ENCODE measurements around the gene MXD1.
A peak's percentile ranks its signal among the peaks of the same experiment; 100 is the strongest.
"Not testable (repeated sequence)": the region's sequence is repeated elsewhere in the genome, so short reads cannot be mapped to it uniquely, and the experiment has no call there.

MXD1 gene

DNA sequence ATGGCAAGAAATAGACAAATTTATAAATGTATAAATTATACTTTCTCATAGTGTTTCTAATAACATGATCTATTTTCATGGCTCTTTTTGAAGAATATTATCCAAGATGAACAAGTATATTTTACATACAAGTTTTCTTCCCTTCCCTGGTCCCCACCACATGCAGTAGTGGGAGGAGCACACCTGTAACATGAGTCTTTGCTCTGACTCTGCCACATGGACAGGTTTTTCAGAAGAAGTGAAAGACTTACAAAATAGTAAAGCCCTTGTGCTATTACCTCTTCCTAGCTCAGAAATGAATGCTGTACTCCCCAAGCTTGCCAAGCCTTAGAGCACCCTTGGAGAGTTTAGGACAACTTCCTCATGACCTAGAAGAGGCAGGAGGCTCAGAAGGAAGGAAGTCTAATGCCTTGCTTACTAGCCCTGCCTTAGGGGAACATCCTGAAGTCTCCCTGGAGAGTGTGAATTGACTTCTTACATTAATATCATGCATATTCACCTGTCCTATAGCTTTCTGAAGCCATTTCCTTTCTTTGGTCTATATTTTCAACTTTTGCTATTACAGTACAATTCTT, 18.4 kb downstream of the MXD1 start:
- no peak for DNase-seq (ENCODE audit: low read depth, low spot score)

DNA sequence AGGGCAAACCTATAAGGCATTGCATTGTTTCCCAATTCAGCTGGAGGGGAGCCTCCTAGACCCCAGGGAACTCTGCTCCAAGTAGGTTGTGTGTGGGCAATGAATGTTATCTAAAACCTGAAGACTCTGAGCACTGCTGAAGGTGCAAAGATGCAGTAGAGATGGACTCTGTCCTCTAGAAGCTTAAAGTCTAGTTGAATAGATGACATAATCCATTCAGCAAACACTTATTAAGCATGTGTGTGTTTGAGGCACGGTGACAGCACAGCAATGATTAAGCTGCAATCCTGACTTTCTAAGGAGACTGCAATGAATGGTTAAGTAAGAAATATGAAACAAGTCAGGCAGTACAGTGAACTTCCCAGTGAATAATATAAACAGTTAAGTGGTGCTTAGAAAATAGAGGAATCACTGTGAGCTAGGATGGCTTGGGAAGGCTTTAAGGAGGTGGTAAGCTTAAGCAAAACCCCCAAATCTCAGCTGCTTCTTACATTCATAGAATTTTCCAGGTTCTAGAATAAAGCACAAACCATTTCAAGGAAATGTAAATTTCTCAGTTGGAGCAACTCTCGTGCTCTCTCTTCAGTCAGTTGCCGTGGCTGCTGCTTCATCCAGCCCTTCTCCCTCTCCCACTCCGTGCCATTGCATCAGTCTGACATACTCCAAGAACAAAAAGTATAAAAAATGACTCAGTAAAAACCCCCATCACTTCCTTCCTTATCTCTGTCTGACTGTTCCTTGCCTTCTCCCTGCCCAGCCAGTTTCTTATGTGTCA, 19.1 kb downstream of the MXD1 start:
- DNase-seq (ENCODE audit: low read depth, low spot score), result no peak

DNA sequence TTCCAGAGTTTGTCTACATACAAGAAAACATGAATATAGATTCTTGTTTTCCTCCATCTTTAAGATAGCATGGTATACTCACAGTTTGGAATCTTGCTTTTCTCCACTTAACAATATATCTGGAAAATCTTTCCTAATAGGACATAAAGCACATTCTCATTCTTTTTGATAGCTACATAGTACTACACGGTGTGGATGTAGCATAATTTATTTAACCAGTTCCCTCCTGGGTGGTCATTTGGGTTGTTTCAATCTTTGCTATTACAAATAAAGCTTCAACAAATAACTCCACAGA, 19.7 kb downstream of the MXD1 start:
- DNase-seq (ENCODE audit: low read depth, low spot score), result no peak

DNA sequence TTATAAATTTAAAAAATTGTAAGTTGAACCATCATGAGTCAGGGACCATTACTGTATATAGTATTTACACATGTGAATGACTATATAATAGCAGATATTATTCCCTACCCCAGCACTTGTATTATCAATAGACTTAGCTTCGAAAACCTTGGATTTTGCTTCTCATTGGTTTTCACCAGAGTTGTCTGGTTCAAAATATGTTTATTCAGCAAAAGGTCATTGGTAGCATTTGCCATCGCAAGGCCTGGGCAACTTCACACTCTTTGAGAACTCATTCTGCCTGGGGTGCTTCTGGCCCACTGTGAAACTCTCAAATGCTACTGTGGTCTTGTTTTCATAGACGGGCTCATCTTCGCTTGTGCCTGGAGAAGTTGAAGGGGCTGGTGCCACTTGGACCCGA, 20.1 kb downstream of the MXD1 start:
- DNase-seq (ENCODE audit: low read depth, low spot score), result no peak

DNA sequence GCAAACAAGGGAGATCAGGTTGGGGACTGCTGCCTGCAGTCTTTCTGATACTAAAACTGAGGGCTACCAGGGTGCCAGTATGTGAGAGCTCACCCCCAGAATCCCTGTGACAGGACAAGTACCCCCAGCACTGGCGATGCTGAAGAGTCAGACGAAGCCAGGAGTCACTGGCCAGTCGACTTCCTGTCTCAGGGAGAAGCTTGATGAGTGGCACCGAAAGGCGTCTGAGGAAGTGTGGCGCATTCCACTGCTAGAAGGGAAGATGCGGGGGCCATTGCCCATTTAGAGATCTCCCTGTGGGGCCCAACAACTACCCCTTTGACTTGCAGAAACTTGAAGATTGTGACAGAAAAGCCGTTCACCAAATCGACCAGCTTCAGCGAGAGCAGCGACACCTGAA, 22.0 kb downstream of the MXD1 start:
- no peak for DNase-seq (ENCODE audit: low read depth, low spot score)

DNA sequence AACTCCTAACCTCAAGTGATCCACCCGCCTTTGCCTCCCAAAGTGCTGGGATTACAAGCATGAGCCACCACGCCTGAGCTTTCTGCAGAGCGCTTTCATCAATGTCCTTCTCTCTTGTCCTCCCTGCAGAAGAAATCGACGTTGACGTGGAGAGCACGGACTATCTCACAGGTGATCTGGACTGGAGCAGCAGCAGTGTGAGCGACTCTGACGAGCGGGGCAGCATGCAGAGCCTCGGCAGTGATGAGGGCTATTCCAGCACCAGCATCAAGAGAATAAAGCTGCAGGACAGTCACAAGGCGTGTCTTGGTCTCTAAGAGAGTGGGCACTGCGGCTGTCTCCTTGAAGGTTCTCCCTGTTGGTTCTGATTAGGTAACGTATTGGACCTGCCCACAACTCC, 23.1 kb downstream of the MXD1 start:
- DNase-seq (ENCODE audit: low read depth, low spot score), result no peak

DNA sequence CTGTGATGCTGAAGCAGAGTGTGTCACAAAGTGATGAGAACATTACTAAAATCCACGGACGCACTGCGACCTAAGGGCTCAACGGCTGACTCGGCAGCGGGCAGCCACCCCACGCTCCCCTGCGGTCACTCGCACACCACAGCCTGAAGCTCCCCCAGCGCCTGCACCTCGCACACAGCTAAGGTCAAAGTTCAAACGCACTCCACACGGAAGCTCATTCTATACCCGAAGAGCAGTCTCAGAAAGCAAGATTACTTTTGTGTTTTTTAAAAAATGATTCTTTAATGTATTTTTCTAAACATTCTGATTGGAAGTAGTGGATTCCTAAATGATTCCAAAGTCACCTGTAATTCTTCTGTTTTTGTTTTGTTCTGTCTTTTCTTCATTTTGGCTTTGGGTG, 24.8 kb downstream of the MXD1 start:
- DNase-seq (ENCODE audit: low read depth, low spot score), result no peak

DNA sequence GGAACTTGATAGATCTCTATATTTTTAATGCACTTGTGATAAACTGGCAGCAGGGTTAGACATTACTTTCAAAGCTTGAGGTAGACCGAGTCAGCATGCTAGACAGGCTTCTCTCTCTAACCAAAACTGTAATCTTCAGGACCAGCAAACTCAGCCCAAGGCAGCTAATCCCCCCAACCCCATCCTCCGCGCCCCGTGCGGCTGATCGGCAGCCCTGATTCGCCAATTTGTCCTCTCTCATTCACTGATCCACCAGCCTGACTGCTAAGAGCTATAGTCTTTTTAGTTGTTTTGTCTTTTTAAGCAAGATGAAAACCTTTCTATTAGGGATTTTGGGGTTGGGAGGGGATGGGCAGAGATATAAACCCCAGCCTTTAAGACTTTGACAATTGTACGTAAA, 25.8 kb downstream of the MXD1 start:
- no peak for DNase-seq (ENCODE audit: low read depth, low spot score)

DNA sequence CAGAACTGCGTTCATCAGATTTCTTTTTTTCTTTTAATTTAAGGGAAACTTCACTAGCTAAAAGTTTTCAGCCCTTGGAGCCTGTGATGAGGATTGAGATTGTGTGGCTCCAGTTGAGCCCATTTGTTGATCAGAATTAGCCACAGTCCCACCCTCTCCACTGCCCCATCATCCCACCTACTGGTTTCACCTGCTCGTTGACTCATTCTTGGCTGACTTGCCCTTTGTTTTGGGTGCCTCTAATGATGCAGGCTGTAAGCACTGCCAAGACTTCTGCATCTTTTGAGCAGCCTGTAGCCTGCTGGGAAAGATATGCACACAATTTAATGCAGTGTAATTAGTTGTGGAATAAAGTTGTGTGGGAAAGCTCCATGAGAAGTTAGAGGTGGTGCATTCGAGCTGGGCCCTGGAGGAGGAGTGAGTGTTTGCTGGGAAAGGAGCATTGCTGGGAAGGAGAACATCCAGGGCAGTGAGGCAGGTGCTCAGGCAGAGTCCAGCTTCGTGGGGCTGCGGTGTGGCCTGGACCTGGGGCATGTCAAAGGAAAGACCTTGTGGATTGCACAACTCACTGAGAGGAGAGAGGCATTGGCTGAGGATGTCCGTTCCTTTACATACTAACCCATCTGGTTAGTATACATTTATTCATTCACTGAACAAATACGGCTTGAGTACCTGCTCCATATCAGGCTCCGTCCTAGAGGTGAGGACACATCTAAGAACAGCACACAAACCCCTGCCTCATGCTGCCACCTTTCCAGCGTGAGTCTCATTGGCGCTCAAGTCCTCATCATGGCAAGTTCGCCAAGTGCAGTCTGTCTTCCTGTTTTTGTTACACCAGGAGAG, 28.3 kb downstream of the MXD1 start:
- DNase-seq (ENCODE audit: low read depth, low spot score), result no peak

DNA sequence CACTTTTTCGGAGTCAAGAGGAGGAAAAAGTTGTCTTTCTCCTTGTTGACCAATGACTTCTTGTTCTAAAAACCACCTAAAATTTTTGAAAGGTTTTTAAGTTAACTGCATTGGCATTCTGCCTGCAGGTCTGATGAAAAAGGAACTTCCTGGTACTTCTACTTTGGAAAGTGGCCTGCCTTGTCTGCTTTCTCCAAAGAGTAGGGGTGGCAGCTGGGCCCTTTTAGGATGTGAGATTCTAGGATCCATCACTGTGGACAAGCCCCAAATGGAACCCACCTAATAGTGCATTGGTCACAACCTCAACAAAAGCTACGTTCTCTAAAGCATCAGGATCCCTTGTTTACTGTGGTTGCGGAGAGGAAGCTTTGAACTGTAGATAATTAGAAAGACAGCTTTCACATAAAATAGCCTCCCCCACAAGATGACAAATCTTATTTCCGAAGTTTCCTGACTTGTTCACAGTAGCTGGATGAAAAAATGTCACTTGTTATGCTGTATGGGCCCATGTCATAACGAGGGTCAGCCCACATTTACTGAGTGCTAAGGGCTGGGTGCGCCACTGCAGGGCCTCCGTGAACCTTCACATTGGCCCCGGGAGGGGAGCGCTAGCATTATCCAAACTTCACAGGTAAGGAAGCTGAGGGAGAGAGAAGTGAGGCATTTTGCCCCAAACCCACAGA, 29.1 kb downstream of the MXD1 start:
- DNase-seq (ENCODE audit: low read depth, low spot score), result no peak

DNA sequence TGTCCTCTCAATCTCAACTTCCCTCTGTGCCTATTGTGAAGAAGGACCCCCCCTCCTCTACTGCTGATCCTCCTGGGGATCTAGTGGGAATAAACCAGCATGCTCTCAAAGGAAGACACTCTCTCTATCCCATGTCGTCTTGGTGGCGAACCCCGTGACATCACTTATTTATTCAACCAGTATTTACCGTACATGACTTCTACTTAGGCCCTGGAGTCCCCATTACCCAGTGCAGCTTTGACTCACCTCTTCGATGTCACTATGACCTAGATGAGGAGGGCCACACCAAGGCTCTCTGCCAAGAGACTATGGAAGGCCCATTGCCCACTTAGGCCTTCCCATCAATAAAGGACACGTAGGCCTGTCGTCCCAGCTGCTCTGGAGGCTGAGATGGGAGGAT, 29.8 kb downstream of the MXD1 start:
- DNase-seq (ENCODE audit: low read depth, low spot score), result no peak

DNA sequence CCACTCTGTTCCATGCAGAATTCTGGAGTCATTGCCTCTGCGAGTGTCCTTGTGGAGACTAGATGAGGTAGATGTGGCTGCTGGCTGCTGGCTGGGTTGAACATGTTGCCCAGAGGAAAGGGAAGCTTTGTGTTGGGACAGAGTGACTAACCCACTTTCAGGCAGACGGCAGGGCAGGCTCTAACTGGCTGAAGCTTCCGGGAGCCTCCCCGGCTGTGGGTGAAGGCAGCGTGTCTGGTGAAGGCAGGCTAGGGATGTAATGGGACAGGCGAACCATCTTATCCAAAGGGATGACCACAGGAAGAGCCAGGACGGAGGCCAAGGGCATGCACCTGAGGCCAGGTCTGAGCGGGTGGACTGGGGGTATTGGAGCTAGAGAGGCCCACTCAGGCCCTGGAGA, 30.5 kb downstream of the MXD1 start:
- no peak for DNase-seq (ENCODE audit: low read depth, low spot score)

DNA sequence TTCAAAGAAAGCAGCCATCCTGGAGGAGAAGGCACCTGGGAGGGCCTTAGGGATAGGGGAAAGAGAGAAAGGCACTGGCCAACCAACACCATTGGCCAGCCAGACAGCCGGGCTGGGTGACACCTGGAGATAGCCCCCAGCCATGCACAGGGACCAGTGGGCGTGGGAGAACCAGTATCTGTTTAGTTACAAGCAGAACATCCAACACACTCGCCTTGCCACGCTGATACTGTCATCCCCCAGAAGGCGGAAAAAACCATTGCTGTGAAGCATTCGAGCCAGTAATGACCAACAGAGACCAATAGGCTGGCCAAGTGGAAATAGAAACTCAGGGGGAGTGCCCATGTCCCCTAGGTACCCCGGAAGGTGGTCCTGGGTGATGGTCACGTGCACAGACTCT, 31.0 kb downstream of the MXD1 start:
- no peak for DNase-seq (ENCODE audit: low read depth, low spot score)

DNA sequence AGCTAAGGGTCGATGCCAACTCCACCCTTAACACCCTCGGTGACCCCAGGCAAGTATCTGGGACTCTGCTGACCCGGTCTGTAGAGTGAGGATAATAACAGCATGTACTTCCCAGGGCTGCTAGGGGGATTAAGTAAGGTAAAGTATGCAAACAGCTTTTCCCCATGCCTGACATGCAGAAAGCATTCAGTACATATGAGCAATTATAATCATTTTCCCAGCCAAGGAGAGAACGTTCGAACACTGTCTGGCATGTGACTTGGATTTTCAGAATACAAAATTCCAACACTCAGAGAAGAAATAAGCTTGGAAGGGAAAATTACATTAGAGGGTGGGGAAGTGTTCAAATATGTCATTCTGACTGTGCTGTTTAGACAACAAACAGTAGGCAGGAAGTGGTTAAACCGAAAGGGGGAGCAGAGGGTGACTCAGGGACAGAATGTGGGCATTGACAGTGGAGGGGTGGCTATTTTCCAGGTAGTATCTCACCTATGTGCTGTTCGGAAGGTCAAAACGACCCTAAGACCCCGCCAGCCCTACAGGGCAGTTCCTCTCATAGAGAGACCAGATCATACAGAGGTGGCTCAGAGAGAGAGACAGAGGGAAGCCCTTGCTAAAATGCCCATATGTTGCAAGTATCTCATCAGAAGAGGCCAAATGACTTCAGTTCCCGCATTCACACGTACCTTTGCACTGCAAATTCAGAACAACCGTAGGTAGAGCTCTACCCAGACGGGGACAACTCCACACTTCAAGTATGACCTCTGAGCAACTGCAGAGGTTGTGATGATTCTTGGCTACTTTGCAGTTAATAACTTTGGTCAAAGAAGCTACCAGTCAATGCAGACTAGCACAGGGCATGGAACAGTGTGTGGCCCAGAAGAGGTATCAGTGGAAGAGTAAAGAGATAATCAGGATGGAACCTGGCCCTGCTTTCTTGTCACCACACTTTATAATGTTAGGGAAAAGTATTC, 31.7 kb downstream of the MXD1 start:
- DNase-seq (ENCODE audit: low read depth, low spot score), result no peak

DNA sequence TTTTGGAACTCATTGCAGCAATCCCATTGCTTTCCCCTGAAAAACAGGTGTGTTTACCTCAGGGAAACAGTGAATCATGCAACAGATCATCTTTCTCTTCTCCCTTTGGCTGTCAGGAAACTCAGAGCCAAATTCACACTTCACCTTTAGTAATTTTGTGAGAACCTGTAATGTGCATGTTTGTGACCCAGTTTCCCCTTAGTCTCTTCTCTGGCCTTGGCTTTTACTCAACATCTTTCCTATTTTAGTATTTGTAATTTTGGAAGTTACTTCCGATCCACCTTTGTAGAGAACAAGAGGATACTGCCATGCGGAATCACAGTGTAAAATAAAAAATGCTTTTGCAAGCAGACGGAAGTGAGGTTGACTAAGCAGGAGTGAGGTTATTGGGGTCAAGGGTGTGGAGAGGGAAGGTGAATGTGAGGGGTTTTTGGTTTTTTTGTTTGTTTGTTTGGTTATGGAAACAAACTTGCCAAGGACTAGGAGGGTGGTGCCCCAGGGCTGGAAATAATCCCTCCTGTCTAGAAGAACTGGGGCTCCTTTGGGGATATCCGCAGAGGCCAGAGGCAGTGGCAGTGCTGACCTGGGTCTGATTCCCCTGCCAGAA, 32.5 kb downstream of the MXD1 start:
- DNase-seq (ENCODE audit: low read depth, low spot score), result no peak

DNA sequence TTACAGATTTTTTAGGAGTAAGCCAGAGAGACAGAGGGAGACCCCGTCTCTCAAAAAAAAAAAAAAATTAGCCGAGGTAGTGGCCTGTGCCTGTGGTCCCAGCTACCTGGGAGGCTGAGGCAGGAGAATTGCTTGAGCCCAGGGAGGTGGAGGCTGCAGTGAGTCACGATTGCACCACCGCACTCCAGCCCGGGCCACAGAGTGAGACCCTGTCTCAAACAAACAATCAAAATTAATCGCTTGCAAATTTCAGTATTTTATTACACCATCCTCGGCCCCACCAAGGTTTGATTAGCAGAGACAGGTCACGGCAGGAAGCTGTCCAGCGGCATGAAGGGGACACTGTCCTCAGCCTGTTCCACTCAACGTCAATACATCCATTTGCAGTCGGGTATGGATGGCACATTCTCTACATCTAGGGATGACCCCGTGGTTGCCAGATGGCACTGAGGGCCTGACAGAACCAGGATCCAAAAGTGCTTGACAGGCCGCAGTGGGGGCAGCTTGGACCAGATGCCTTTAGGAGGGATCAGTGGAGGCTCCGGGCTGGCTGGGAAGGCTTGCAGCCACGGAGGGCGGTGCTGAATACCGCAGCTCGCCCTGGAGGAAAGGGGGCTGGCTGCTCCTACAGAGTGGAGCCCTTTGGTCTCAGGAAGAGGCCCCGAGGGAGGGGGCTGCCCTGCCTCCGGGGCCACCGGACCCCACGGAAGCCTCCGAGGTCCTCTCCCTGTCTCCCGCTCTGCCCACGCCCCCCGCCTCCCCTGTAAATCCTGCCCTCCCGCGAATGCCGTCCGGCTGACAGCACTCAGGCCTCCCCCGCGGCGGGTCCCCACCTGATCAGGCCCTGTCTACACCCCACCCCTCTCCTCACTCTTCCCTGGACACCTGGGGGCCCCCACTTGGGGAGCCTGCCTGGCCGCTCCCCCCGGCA, 33.4 kb downstream of the MXD1 start:
- DNase-seq (ENCODE audit: low read depth, low spot score), result peak; percentile 46

DNA sequence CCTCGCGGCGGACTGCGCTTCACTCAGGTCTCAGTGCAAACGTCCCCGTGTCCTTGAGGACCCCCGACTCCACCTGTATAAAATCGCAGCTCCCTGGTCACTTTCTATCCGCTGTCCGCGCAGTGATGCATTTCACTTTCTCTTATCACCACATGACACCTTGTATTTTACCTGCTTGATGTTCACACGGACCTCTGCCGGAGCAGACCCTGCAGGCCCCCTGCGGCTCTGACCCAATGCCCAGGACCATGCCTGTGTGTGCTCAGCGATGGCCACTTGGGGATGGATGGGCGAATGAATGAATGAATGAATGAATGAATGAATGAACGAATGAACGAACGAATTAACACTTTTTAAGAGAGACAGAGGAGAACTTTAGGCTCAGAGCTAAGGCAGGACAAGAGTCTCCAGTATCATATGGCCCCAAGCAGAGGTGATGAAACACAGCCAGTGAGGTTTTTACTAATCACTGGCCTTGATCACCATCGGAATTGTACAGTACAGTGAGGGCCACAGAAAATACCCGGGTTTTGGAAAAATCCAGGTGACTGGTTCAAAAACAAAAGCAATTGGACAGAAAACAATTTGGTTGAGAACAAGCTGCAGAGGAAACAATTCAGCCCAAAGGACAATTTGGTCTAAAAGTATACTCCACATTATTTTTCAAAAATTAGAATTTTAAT, 34.2 kb downstream of the MXD1 start:
- no peak for DNase-seq (ENCODE audit: low read depth, low spot score)

DNA sequence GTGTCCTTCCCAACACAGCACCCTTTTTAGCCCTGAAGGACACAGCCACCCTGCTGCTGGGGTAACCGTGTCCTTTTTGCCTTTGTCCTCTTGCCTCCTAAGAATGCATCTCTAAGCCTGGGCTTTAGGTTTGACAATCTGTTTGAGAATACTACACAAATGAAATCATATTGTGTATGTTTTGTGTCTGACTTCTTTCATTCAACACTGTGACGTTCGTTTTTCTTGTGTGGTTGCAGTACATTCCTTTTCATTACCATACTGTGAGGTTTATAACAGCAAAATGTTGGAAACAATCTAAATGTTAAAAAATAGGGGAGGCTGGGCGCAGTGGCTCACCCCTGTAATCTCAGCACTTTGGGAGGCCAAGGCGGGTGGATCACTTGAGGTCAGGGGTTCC, 35.3 kb downstream of the MXD1 start:
- DNase-seq (ENCODE audit: low read depth, low spot score), result no peak

DNA sequence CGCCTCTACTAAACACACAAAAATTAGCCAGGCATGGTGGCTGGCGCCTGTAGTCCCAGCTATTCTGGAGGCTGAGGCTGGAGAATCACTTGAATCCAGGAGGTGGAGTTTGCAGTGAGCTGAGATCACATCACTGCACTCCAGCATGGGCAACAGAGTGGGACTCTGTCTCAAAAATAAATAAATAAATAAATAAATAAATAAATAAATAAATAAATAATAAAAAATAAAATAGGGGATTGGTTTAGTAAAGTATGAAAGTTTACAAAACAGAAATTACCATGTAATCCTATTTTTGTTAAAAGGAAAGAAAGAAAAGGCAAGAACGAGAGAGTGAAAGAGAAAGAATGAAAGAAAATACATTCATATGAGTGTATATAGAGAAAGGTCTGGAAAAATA, 35.8 kb downstream of the MXD1 start:
- DNase-seq (ENCODE audit: low read depth, low spot score), result not testable (repeated sequence)

All from ELF-1 (cell line).